HL-60 (cell line): Measurements from ENCODE around the gene FAM50B.

Source experiments
- DNase-seq, 2 experiments: peaks; one replicate each; pipeline ENCODE4 v3.0.0-alpha.2; 2010 to 2020; ENCODE audit warnings: low read depth in 1 of 2, low spot score in 1 of 2
- H3K27ac ChIP-seq: fragments of 250-450 bp; sonication (Bioruptor Pico); replicated peaks from 2 replicates; pipeline ENCODE4 v1.5.1; 2020; ENCODE audit warnings: mild to moderate bottlenecking, moderate library complexity
- H3K27me3 ChIP-seq: fragments of 250-450 bp; sonication (Bioruptor Pico); 2 replicates; pipeline ENCODE4 v1.5.1; 2021; ENCODE audit warnings: mild to moderate bottlenecking, moderate library complexity; ENCODE audit not compliant: insufficient read depth, poor library complexity, severe bottlenecking
- H3K4me3 ChIP-seq: replicated peaks from 2 replicates; pipeline ENCODE4 v1.5.1; 2011; ENCODE audit warnings: mild to moderate bottlenecking, control low read depth, low read length; ENCODE audit not compliant: insufficient read depth
- CTCF ChIP-seq: IDR thresholded peaks from one replicate; pipeline ENCODE4 v1.5.1; 2011; ENCODE audit warnings: low read length, control low read depth, inconsistent platforms; ENCODE audit not compliant: insufficient read depth
- GABPA ChIP-seq: IDR thresholded peaks from 2 replicates; pipeline ENCODE4 v1.6.1; 2012; ENCODE audit warnings: low read depth
- POLR2AphosphoS5 ChIP-seq: IDR thresholded peaks from 2 replicates; pipeline ENCODE4 v1.6.1; 2012; ENCODE audit warnings: low read depth
- SPI1 ChIP-seq: IDR thresholded peaks from 2 replicates; pipeline ENCODE4 v1.6.1; 2012; ENCODE audit warnings: low read depth, mild to moderate bottlenecking, borderline replicate concordance
- TF ChIP-seq, protein P1 (sequence below): IDR thresholded peaks from 2 replicates; pipeline ENCODE4 v1.6.1; 2012; ENCODE audit warnings: low read depth; ENCODE audit not compliant: insufficient replicate concordance

FAM50B gene

GRCh38 chr6:3835055-3835731 lies 14.0 kb upstream of the FAM50B start:
- Histone ChIP-seq H3K27me3 (no peaks in the 10 kb centered on the region), H3K4me3 (no peak overlapping the region), H3K27ac (no peak overlapping the region)
- TF ChIP-seq CTCF (no peak), GABPA (no peak), POLR2AphosphoS5 (no peak), SPI1 (no peak)
- TF ChIP-seq, protein P1, sequence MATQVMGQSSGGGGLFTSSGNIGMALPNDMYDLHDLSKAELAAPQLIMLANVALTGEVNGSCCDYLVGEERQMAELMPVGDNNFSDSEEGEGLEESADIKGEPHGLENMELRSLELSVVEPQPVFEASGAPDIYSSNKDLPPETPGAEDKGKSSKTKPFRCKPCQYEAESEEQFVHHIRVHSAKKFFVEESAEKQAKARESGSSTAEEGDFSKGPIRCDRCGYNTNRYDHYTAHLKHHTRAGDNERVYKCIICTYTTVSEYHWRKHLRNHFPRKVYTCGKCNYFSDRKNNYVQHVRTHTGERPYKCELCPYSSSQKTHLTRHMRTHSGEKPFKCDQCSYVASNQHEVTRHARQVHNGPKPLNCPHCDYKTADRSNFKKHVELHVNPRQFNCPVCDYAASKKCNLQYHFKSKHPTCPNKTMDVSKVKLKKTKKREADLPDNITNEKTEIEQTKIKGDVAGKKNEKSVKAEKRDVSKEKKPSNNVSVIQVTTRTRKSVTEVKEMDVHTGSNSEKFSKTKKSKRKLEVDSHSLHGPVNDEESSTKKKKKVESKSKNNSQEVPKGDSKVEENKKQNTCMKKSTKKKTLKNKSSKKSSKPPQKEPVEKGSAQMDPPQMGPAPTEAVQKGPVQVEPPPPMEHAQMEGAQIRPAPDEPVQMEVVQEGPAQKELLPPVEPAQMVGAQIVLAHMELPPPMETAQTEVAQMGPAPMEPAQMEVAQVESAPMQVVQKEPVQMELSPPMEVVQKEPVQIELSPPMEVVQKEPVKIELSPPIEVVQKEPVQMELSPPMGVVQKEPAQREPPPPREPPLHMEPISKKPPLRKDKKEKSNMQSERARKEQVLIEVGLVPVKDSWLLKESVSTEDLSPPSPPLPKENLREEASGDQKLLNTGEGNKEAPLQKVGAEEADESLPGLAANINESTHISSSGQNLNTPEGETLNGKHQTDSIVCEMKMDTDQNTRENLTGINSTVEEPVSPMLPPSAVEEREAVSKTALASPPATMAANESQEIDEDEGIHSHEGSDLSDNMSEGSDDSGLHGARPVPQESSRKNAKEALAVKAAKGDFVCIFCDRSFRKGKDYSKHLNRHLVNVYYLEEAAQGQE: no peak
- no peak for DNase-seq

DNA sequence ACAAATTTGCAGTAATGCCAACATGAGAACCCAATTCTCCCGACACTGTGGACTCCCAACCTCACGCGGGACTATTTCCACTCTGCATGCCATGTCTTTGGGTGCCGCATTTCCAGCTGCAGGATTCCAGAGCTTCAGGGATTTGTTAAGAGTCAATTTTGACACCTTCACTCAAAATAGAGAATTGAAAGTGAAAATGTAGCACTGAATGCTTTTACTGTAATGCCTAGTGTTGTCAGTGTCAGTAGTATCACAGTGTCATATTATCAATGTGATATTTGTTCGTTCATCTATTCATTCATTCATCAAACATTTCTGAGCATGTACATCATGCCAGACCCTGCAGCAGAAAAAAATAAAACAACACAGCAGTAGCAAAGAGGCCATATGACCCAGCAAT lies 13.4 kb upstream of the FAM50B start:
- no peak for TF ChIP-seq SPI1
- TF ChIP-seq, protein P1: no peak
- TF ChIP-seq POLR2AphosphoS5: no peak
- TF ChIP-seq CTCF: no peak
- no peak for TF ChIP-seq GABPA
- Histone ChIP-seq H3K4me3 (no peak overlapping the region), H3K27ac (no peak overlapping the region), H3K27me3 (no peaks in the 10 kb centered on the region)
- DNase-seq: no peak

- no peaks in the 10 kb centered on the region for H3K27me3 ChIP-seq
- no peak overlapping the region for H3K4me3 ChIP-seq
- H3K27ac ChIP-seq: no peak overlapping the region
- TF ChIP-seq CTCF (no peak), POLR2AphosphoS5 (no peak), SPI1 (no peak), GABPA (no peak)
- TF ChIP-seq, protein P1: no peak
- DNase-seq: no peak
Observed at GRCh38 chr6:3836566-3836965, 12.6 kb upstream of the FAM50B start.
